ENCODE measurements around the gene ACOT13.
"Not testable (repeated sequence)": the region's sequence is repeated elsewhere in the genome, so short reads cannot be mapped to it uniquely, and the experiment has no call there.

Gene ACOT13

GRCh38 chr6:24731456-24732134 is 64.7 kb downstream of the ACOT13 start:
- not testable (repeated sequence) for DNase-seq

- no peak for DNase-seq
Measured at GRCh38 chr6:24734166-24734565, 67.3 kb downstream of the ACOT13 start.

GRCh38 chr6:24734710-24735109 is 67.8 kb downstream of the ACOT13 start:
- not testable (repeated sequence) for DNase-seq

GRCh38 chr6:24738741-24739140 is 71.9 kb downstream of the ACOT13 start:
- no peak for DNase-seq

GRCh38 chr6:24740861-24741260 is 74.0 kb downstream of the ACOT13 start:
- no peak for DNase-seq

- no peak for DNase-seq
Measured at GRCh38 chr6:24742216-24742738, 75.4 kb downstream of the ACOT13 start.

- DNase-seq: no peak
Measured at GRCh38 chr6:24743265-24743943, 76.5 kb downstream of the ACOT13 start.

GRCh38 chr6:24743944-24744335 is 77.1 kb downstream of the ACOT13 start:
- DNase-seq: no peak

- DNase-seq: no peak
Measured at GRCh38 chr6:24744911-24745310, 78.0 kb downstream of the ACOT13 start.

GRCh38 chr6:24749297-24749696 is 82.4 kb downstream of the ACOT13 start:
- DNase-seq: no peak

GRCh38 chr6:24750878-24751277 is 84.0 kb downstream of the ACOT13 start:
- not testable (repeated sequence) for DNase-seq

GRCh38 chr6:24752503-24752902 is 85.6 kb downstream of the ACOT13 start:
- DNase-seq: no peak

- no peak for DNase-seq
Measured at GRCh38 chr6:24752917-24753492, 86.1 kb downstream of the ACOT13 start.

GRCh38 chr6:24753545-24753944 is 86.7 kb downstream of the ACOT13 start:
- DNase-seq: no peak

GRCh38 chr6:24754378-24754777 is 87.5 kb downstream of the ACOT13 start:
- DNase-seq: not testable (repeated sequence)
